Tibial nerve (tissue), 4 donors: Measurements from ENCODE around the gene LHPP. TPM values are rescaled to one million over a fixed set of nuclear protein-coding genes. Genes with fewer than 3 reads are reported as not detected.

Experiments used
- DNase-seq, 2 donors: peaks; one replicate each; pipeline ENCODE4 v3.0.0-alpha.2; 2019; ENCODE audit warnings: low spot score in 2 of 2
- H3K27ac ChIP-seq, 4 donors: fragments of 200-600 bp; sonication (generic) in 3 of 4; one replicate each; pipeline ENCODE4 v1.5.1; 2017 to 2019; ENCODE audit warnings: mild to moderate bottlenecking in 1 of 4
- H3K27me3 ChIP-seq, 2 donors: fragments of 200-600 bp; sonication (generic) in 1 of 2; one replicate each; pipeline versions ENCODE4 v1.5.1 to v1.6.0; 2017 to 2019
- H3K36me3 ChIP-seq, 3 donors: fragments of 200-600 bp; sonication (generic); one replicate each; pipeline ENCODE4 v1.5.1; 2018 to 2019
- H3K4me1 ChIP-seq, 4 donors: fragments of 200-600 bp; sonication (generic) in 3 of 4; one replicate each; pipeline ENCODE4 v1.5.1; 2017 to 2019
- H3K4me3 ChIP-seq, 4 donors: fragments of 200-600 bp; sonication (generic) in 3 of 4; one replicate each; pipeline ENCODE4 v1.5.1; 2017 to 2019; ENCODE audit warnings: mild to moderate bottlenecking in 1 of 4, moderate library complexity in 1 of 4
- H3K9me3 ChIP-seq, 4 donors: fragments of 200-600 bp; sonication (generic) in 3 of 4; one replicate each; pipeline ENCODE4 v1.5.1; 2017 to 2019
- EP300 ChIP-seq, 2 donors: sonication (generic); formaldehyde crosslinking; IDR thresholded peaks; one replicate each; pipeline ENCODE4 v1.6.1; 2017; ENCODE audit warnings: antibody characterized with exemption in 2 of 2, mild to moderate bottlenecking in 1 of 2
- POLR2A ChIP-seq, 2 donors: fragments of 450-650 bp; IDR thresholded peaks; one replicate each; pipeline ENCODE4 v1.6.1; 2017; ENCODE audit warnings: antibody characterized with exemption in 2 of 2, mild to moderate bottlenecking in 2 of 2, moderate library complexity in 2 of 2
- WGBS, 2 donors: methylation state at CpG; one replicate each; pipeline ENCODE4 v1.1.5; 2018; 5-methylcytosine and 5-hydroxymethylcytosine counted together
- total RNA-seq, 4 donors: library from RNA; depleted of rRNA; stranded (reverse); fragments of >200 nt; gene quantifications; one replicate each; pipeline ENCODE4 v1.1.0, GENCODE V29; 2016
- TF ChIP-seq, protein P1 (sequence below), 5 experiments: fragments of 200-600 bp in 3 of 5; fragments of 450-650 bp in 2 of 5; sonication (generic) in 3 of 5; IDR thresholded peaks; one replicate each; pipeline ENCODE4 v1.5.1; 2016 to 2019; ENCODE audit warnings: antibody characterized with exemption in 5 of 5, mild to moderate bottlenecking in 3 of 5, moderate library complexity in 2 of 5

Gene LHPP
- total RNA-seq, 4 donors from 2014 or later = 25.5 to 211 (median 123) TPM

DNA sequence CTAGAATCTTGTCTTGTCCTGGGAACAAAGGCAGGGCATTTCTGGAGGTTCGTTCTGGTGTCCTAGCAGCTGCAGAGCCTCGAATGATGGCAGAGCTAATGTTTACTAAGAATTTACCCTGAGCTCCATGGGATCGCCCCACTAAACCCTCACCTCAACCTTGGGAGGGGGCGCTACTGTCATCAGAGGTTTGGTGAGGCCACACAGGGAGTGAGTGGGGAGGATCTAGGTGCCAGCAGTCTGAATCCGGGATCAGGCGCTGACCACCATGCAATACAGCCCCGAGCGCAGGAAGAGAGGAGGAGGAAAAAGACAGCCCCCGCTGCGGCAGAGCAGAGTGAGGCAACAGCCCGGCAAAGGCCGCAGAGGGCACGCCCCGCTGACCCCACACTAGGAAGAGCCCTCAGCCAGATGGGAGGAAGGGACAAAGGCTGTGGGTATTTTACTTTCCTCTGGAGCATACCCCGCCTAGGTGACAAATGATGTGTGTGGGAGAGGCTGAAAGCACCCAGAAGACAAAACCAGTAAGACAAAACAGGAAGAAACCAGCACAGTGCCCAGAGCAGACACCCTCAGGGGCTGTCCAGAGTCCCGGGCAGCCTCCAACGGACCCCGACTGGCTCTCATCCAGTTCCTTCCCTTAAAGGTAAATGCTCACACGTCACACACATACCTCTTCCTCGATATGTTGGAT is 179.1 kb downstream of the LHPP start:
- Histone ChIP-seq H3K36me3 (peaks cover 0 to 4% (median 0%) of the 10 kb centered on the region in 3 donors), H3K27ac (peak overlapping the region; percentile 11 to 91 (median 58)), H3K4me3 (no peak overlapping the region), H3K4me1 (peaks cover 0 to 92% (median 70%) of the 10 kb centered on the region in 4 donors), H3K27me3 (no peaks in the 10 kb centered on the region), H3K9me3 (no peaks in the 10 kb centered on the region)
- 25 to 38% methylated on average over 20 of the region's 20 CpGs for WGBS, 2 donors
- no peak for TF ChIP-seq EP300 (IDR thresholded peaks at IDR 0.05)
- TF ChIP-seq POLR2A (IDR thresholded peaks at IDR 0.05) = no peak
- TF ChIP-seq, protein P1, sequence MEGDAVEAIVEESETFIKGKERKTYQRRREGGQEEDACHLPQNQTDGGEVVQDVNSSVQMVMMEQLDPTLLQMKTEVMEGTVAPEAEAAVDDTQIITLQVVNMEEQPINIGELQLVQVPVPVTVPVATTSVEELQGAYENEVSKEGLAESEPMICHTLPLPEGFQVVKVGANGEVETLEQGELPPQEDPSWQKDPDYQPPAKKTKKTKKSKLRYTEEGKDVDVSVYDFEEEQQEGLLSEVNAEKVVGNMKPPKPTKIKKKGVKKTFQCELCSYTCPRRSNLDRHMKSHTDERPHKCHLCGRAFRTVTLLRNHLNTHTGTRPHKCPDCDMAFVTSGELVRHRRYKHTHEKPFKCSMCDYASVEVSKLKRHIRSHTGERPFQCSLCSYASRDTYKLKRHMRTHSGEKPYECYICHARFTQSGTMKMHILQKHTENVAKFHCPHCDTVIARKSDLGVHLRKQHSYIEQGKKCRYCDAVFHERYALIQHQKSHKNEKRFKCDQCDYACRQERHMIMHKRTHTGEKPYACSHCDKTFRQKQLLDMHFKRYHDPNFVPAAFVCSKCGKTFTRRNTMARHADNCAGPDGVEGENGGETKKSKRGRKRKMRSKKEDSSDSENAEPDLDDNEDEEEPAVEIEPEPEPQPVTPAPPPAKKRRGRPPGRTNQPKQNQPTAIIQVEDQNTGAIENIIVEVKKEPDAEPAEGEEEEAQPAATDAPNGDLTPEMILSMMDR (IDR thresholded peaks at IDR 0.05) = no peak
- DNase-seq = no peak

DNA sequence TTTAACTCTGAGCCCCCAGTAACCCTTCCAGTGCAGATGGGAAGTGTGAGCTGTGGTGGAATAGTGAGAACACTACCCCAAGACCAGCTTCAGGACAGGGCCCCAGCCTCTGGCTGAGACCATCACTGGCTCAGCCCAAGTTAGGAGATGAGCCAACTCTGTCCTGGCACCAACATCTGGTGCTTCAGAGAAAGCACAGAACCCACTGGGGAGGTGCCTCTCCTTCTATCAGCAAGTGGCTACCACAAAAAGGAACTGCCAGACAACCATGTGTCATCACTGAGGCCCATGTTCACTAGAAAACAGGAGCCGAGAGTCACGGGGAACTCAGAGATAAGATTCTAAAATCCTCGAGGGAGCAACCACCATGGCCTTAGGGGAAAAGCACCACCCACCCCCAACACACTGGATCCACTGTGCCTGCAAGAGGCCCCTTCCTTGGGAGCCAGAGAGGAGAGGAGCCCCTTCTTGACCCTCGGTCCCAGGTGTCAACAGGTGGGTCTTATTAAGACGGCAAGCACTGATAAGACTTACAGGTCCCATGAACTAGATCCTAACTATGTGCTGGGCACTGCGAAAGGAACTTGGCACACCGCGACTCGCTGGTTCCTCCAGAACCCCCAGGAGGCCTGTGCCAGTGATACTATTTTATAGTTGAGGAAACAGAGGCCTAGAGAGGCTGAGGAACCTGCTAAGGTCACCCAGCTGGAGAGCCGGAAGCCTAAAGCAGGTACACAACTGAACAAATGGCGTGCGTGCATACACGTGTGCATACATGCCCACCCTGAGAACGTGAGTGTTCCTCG is 179.9 kb downstream of the LHPP start:
- Histone ChIP-seq H3K4me3 (no peak overlapping the region), H3K27ac (peak overlapping the region; percentile 11 to 91 (median 58)), H3K4me1 (peaks cover 0 to 96% (median 78%) of the 10 kb centered on the region in 4 donors), H3K9me3 (no peaks in the 10 kb centered on the region), H3K36me3 (peaks cover 0 to 3% (median 0%) of the 10 kb centered on the region in 3 donors), H3K27me3 (no peaks in the 10 kb centered on the region)
- DNase-seq = no peak
- no peak for TF ChIP-seq EP300 (IDR thresholded peaks at IDR 0.05)
- TF ChIP-seq POLR2A (IDR thresholded peaks at IDR 0.05) = no peak
- TF ChIP-seq, protein P1 (IDR thresholded peaks at IDR 0.05) = no peak
- 67 to 80% methylated on average over 14 to 15 of the region's 15 CpGs for WGBS, 2 donors

DNA sequence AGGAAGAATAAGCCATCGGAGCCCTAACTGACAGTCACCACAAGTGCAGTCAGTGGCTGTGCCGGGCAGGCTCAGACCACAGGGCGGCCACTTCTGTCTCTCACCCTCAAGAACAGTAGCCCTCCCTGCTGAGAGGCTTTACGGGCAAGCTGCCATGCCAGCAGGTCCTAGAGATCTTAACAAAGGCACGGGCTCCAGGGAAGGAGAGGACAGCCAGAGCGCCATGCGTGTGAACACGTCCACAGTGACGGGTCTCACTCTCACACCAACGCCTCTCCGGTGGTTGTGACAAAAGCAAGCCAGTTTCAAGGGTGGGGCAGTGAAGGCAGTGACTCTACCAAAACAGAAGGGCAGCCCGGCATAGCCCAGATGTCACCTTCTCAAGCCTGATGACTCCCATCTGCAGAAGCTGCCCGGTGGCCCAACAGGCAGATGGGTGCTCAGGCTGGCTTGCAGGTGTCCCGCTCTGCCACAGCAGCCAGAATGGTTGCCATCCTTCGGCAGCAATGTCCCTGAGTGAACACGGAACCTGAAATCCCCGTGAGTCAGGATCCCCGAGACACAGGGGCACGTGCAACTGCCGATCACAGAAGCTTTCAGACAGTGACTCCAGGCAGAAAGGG is 180.6 kb downstream of the LHPP start:
- H3K27ac ChIP-seq = peak overlapping the region in 3 of 4 donors; percentile 35 to 91 (median 82)

DNA sequence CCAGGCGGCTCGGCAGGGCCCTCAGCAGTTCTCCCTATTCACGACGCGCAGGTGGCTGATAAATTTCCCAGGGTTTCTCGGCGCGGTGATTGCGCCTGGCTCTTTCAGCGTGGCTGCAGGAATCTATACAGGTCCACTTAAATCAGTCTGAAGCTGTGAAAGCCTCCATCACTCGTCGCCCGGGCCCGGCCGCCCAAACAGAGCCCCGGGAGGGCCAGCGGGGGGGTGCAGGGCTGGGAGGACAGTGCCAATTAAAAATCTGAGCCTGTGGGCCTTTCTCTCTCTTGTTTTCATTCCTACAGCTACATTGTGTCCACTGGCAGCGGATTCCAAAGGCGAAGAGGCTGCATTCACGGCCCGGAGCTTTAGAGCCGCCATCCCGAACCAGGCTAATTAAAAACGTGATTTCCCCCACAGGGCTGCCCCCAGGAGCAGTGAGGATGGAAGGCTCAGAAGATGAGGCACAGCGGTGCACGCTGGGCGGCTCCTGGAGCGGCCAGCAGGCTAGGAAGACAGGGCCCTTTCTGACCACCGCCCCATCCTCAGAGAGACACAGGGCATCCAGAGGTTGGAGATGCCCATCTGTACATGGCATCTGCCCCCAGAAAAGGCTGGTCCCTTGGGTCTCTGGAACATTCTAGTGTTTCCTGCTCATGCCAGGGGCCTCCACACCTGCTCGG is 181.8 kb downstream of the LHPP start:
- TF ChIP-seq EP300 (IDR thresholded peaks at IDR 0.05) (no peak), POLR2A (IDR thresholded peaks at IDR 0.05) (no peak)
- TF ChIP-seq, protein P1 (IDR thresholded peaks at IDR 0.05) = no peak
- Histone ChIP-seq H3K36me3 (no peaks in the 10 kb centered on the region), H3K4me1 (peaks cover 5 to 99% (median 92%) of the 10 kb centered on the region in 4 donors), H3K27ac (peak overlapping the region in 2 of 4 donors; percentile 82 to 91), H3K27me3 (no peaks in the 10 kb centered on the region), H3K9me3 (no peaks in the 10 kb centered on the region), H3K4me3 (no peak overlapping the region)
- no peak for DNase-seq
- 80 to 87% methylated on average over 28 to 30 of the region's 30 CpGs for WGBS, 2 donors

More for the DNA sequence above, 180.6 kb downstream of the LHPP start:
- 81 to 84% methylated on average over 17 to 19 of the region's 20 CpGs for WGBS, 2 donors
- peaks cover 5 to 97% (median 83%) of the 10 kb centered on the region in 4 donors for H3K4me1 ChIP-seq
- no peak for DNase-seq
- no peak overlapping the region for H3K4me3 ChIP-seq
- peaks cover 0 to 3% (median 0%) of the 10 kb centered on the region in 3 donors for H3K36me3 ChIP-seq
- H3K27me3 ChIP-seq = no peaks in the 10 kb centered on the region
- TF ChIP-seq POLR2A (IDR thresholded peaks at IDR 0.05) (no peak), EP300 (IDR thresholded peaks at IDR 0.05) (no peak)
- TF ChIP-seq, protein P1 (IDR thresholded peaks at IDR 0.05) = no peak
- no peaks in the 10 kb centered on the region for H3K9me3 ChIP-seq
